H9 (cell line): ENCODE measurements around the gene RNLS. TPM values are rescaled to one million over a fixed set of nuclear protein-coding genes. Genes with fewer than 3 reads are reported as not detected.

ENCODE experiments used
- DNase-seq: peaks from one replicate; pipeline ENCODE4 v3.0.0-alpha.2; 2017
- H2AFZ ChIP-seq: one replicate; pipeline ENCODE4 v1.6.1; 2013; ENCODE audit warnings: mild to moderate bottlenecking, low read length, control low read depth, moderate library complexity
- H2AK5ac ChIP-seq: 2 replicates; pipeline ENCODE4 v1.6.1; 2013; ENCODE audit warnings: low read length, control low read depth, mixed read lengths; ENCODE audit not compliant: insufficient read length
- H2BK120ac ChIP-seq: one replicate; pipeline ENCODE4 v1.6.1; 2013; ENCODE audit warnings: low read depth, mild to moderate bottlenecking, low read length, control low read depth, inconsistent platforms; ENCODE audit not compliant: poor library complexity, severe bottlenecking
- H2BK12ac ChIP-seq: 2 replicates; pipeline ENCODE4 v1.6.1; 2013; ENCODE audit warnings: low read length, control low read depth, mixed read lengths, low read depth; ENCODE audit not compliant: insufficient read length
- H2BK15ac ChIP-seq: 2 replicates; pipeline ENCODE4 v1.6.1; 2013; ENCODE audit warnings: low read depth, low read length, control low read depth
- H2BK20ac ChIP-seq: one replicate; pipeline ENCODE4 v1.6.1; 2013; ENCODE audit warnings: low read depth, mild to moderate bottlenecking, low read length, control low read depth, inconsistent platforms; ENCODE audit not compliant: poor library complexity, severe bottlenecking
- H2BK5ac ChIP-seq: 2 replicates; pipeline ENCODE4 v1.6.1; 2013; ENCODE audit warnings: low read length, control low read depth, mixed read lengths; ENCODE audit not compliant: insufficient read length
- H3K14ac ChIP-seq: 2 replicates; pipeline ENCODE4 v1.6.1; 2013; ENCODE audit warnings: low read length, control low read depth; ENCODE audit not compliant: insufficient read depth
- H3K18ac ChIP-seq: 2 replicates; pipeline ENCODE4 v1.6.1; 2013; ENCODE audit warnings: low read depth, mild to moderate bottlenecking, mixed read lengths, low read length, control low read depth; ENCODE audit not compliant: insufficient read length
- H3K23ac ChIP-seq: 2 replicates; pipeline ENCODE4 v1.6.1; 2013; ENCODE audit warnings: low read length, control low read depth, mixed read lengths, low read depth; ENCODE audit not compliant: insufficient read length
- H3K23me2 ChIP-seq: 2 replicates; pipeline ENCODE4 v1.6.1; 2013; ENCODE audit warnings: low read depth, mild to moderate bottlenecking, mixed read lengths, low read length, control low read depth; ENCODE audit not compliant: insufficient read length, poor library complexity, severe bottlenecking
- H3K27ac ChIP-seq: 2 replicates; pipeline ENCODE4 v1.5.1; 2013; ENCODE audit warnings: low read length, control low read depth, mixed read lengths, low read depth; ENCODE audit not compliant: insufficient read length
- H3K27me3 ChIP-seq: 2 replicates; pipeline ENCODE4 v1.6.1; 2013; ENCODE audit warnings: low read length, control low read depth, inconsistent platforms; ENCODE audit not compliant: insufficient read depth
- H3K4ac ChIP-seq: 2 replicates; pipeline ENCODE4 v1.6.1; 2013; ENCODE audit warnings: low read depth, mild to moderate bottlenecking, control low read depth, inconsistent platforms, low read length, moderate library complexity
- H3K4me1 ChIP-seq: 2 replicates; pipeline ENCODE4 v1.6.1; 2013; ENCODE audit warnings: low read length, control low read depth, inconsistent platforms; ENCODE audit not compliant: insufficient read depth
- H3K4me2 ChIP-seq: 2 replicates; pipeline ENCODE4 v1.6.1; 2013; ENCODE audit warnings: low read length, control low read depth, mixed read lengths; ENCODE audit not compliant: insufficient read length, insufficient read depth
- H3K56ac ChIP-seq: 2 replicates; pipeline ENCODE4 v1.6.1; 2013; ENCODE audit warnings: low read depth, mild to moderate bottlenecking, mixed read lengths, low read length, control low read depth; ENCODE audit not compliant: insufficient read length
- H3K79me1 ChIP-seq: 2 replicates; pipeline ENCODE4 v1.6.1; 2013; ENCODE audit warnings: low read depth, mild to moderate bottlenecking, moderate library complexity, low read length, control low read depth, inconsistent platforms; ENCODE audit not compliant: insufficient read depth, poor library complexity, severe bottlenecking
- H3K79me2 ChIP-seq: 2 replicates; pipeline ENCODE4 v1.6.1; 2013; ENCODE audit warnings: low read length, control low read depth, inconsistent platforms; ENCODE audit not compliant: insufficient read depth
- H3K9ac ChIP-seq: 2 replicates; pipeline ENCODE4 v1.6.1; 2013; ENCODE audit warnings: low read length, control low read depth, mixed read lengths; ENCODE audit not compliant: insufficient read length; ENCODE audit errors: extremely low read depth
- H3K9me3 ChIP-seq: one replicate; pipeline ENCODE4 v1.6.1; 2013; ENCODE audit warnings: low read depth, low read length, inconsistent platforms; ENCODE audit not compliant: control insufficient read depth
- H3T11ph ChIP-seq: one replicate; pipeline ENCODE4 v1.6.1; 2013; ENCODE audit warnings: mild to moderate bottlenecking, low read length, control low read depth, inconsistent platforms
- H4K20me1 ChIP-seq: one replicate; pipeline ENCODE4 v1.6.1; 2013; ENCODE audit not compliant: control insufficient read depth, insufficient read length, insufficient read depth
- H4K5ac ChIP-seq: 2 replicates; pipeline ENCODE4 v1.6.1; 2013; ENCODE audit warnings: low read depth, mild to moderate bottlenecking, mixed read lengths, low read length, control low read depth; ENCODE audit not compliant: insufficient read length
- H4K8ac ChIP-seq: replicated peaks from 2 replicates; pipeline ENCODE4 v1.6.1; 2013; ENCODE audit warnings: low read length, control low read depth, mixed read lengths, low read depth; ENCODE audit not compliant: insufficient read length
- H4K91ac ChIP-seq: 2 replicates; pipeline ENCODE4 v1.6.1; 2013; ENCODE audit warnings: low read depth, mild to moderate bottlenecking, moderate library complexity, mixed read lengths, low read length, control low read depth; ENCODE audit not compliant: insufficient read length
- H3K27ac Mint-ChIP-seq, 3 experiments: 2 replicates in 2 of 3; 3 replicates in 1 of 3; pipeline ENCODE4 v1.8.0; 2020 to 2021; ENCODE audit warnings: mixed read lengths in 3 of 3, mild to moderate bottlenecking in 1 of 3, moderate library complexity in 1 of 3
- H3K27me3 Mint-ChIP-seq: 2 replicates; pipeline ENCODE4 v1.8.0; 2021; ENCODE audit warnings: low read depth, mild to moderate bottlenecking, moderate library complexity, mixed read lengths
- H3K36me3 Mint-ChIP-seq, 3 experiments: 2 replicates in 2 of 3; 3 replicates in 1 of 3; pipeline ENCODE4 v1.8.0; 2020 to 2021; ENCODE audit warnings: low read depth in 3 of 3, mixed read lengths in 3 of 3; ENCODE audit not compliant: insufficient read depth in 1 of 3
- H3K4me1 Mint-ChIP-seq, 2 experiments: 2 replicates each; pipeline ENCODE4 v1.8.0; 2020; ENCODE audit warnings: mixed read lengths in 2 of 2
- H3K4me3 Mint-ChIP-seq, 2 experiments: 2 replicates in 1 of 2; 3 replicates in 1 of 2; pipeline ENCODE4 v1.8.0; 2020 to 2021; ENCODE audit warnings: mild to moderate bottlenecking in 2 of 2, mixed read lengths in 2 of 2, moderate library complexity in 1 of 2
- H3K9me3 Mint-ChIP-seq, 2 experiments: 2 replicates in 1 of 2; 3 replicates in 1 of 2; pipeline ENCODE4 v1.8.0; 2020; ENCODE audit warnings: mild to moderate bottlenecking in 2 of 2, mixed read lengths in 2 of 2, moderate library complexity in 1 of 2
- CTCF ChIP-seq: fragments of 200-600 bp; sonication (generic); conservative IDR thresholded peaks from 3 replicates; pipeline ENCODE4 v1.8.0; 2021; ENCODE audit warnings: antibody characterized with exemption, mild to moderate bottlenecking
- WGBS: extraction: QIAGEN DNeasy Blood & Tissue Kit; methylation state at CpG from one replicate; pipeline ENCODE4 v1.1.7; 2013; ENCODE audit warnings: missing lambda C conversion rate, low lambda C conversion rate, mixed read lengths; ENCODE audit not compliant: insufficient read length; ENCODE audit errors: extremely low coverage; 5-methylcytosine and 5-hydroxymethylcytosine counted together
- total RNA-seq: library from RNA; stranded (reverse); gene quantifications from 2 replicates; pipeline ENCODE4 v1.2.1, GENCODE V29; 2021

Gene RNLS
- total RNA-seq, 1 experiment from 2014 or later = 7.5 TPM

- Mint-ChIP-seq H3K27me3 (no peaks in the 10 kb centered on the region), H3K4me1 (no peaks in the 10 kb centered on the region), H3K36me3 (no peaks in the 10 kb centered on the region), H3K9me3 (no peaks in the 10 kb centered on the region), H3K27ac (no peak overlapping the region), H3K4me3 (no peak overlapping the region)
- no peak for TF ChIP-seq CTCF
- Histone ChIP-seq H4K5ac (no peak overlapping the region), H3K18ac (no peak overlapping the region), H3K4me2 (no peak overlapping the region), H2BK5ac (no peak overlapping the region), H3K23me2 (no peaks in the 10 kb centered on the region), H3K79me1 (no peaks in the 10 kb centered on the region), H3K4ac (no peak overlapping the region), H4K8ac (no peak overlapping the region), H3K27me3 (no peaks in the 10 kb centered on the region), H2AK5ac (no peak overlapping the region), H3K56ac (no peak overlapping the region), H3K79me2 (no peaks in the 10 kb centered on the region), H2BK20ac (no peak overlapping the region), H3K14ac (peak overlapping the region; percentile 73; the same call in 1 of the 2 replicates), H3K4me1 (no peaks in the 10 kb centered on the region), H2AFZ (no peak overlapping the region), H3K9ac (no peak overlapping the region), H3K9me3 (no peaks in the 10 kb centered on the region), H4K20me1 (no peaks in the 10 kb centered on the region), H2BK15ac (no peak overlapping the region), H3T11ph (no peak overlapping the region), H3K23ac (no peak overlapping the region), H3K27ac (no peak overlapping the region), H4K91ac (no peak overlapping the region), H2BK12ac (no peak overlapping the region), H2BK120ac (no peak overlapping the region)
- WGBS = no CpG with 5 or more reads among the region's 4 CpGs
- DNase-seq = no peak
Observed at GRCh38 chr10:88536437-88536836, 46.7 kb downstream of the RNLS start.
